PC-9 (cell line): ENCODE data around the gene OIT3. TPM values are rescaled to one million over a fixed set of nuclear protein-coding genes. Genes with fewer than 3 reads are reported as not detected.

Source experiments
- BruUV-seq: library from RNA; stranded (reverse); fragments of 400-500 nt; replicated peaks from 2 replicates; lab custom pipeline; 2021; lab: Mats Ljungman, UMichigan
- CTCF ChIA-PET: fragments of 300-600 bp; sonication (Branson Sonifier 250); formaldehyde crosslinking; loops from one replicate; lab custom pipeline; 2022; ENCODE audit warnings: antibody characterized with exemption; lab: Charles Lee
- POLR2A ChIA-PET: fragments of 300-600 bp; sonication (Branson Sonifier 250); formaldehyde crosslinking; loops from one replicate; lab custom pipeline; 2022; ENCODE audit warnings: antibody characterized with exemption; ENCODE audit not compliant: unreplicated experiment; lab: Charles Lee
- DNase-seq, 2 experiments: peaks; one replicate each; pipeline versions ENCODE4 v3.0.0 to v3.0.0-alpha.2; 2015 to 2022; ENCODE audit warnings: mixed read lengths in 1 of 2
- H2AFZ ChIP-seq: fragments of 200-600 bp; sonication (generic); 2 replicates; pipeline ENCODE4 v1.8.1; 2017; ENCODE audit warnings: antibody characterized with exemption
- H3F3A ChIP-seq: fragments of 200-600 bp; sonication (generic); 2 replicates; pipeline ENCODE4 v1.8.1; 2017; ENCODE audit warnings: antibody characterized with exemption, mild to moderate bottlenecking, low read depth; ENCODE audit not compliant: insufficient read depth
- H3K27ac ChIP-seq: fragments of 200-600 bp; sonication (generic); 2 replicates; pipeline ENCODE4 v1.6.1; 2016; ENCODE audit warnings: mixed run types
- H3K27me3 ChIP-seq: fragments of 200-600 bp; sonication (generic); 2 replicates; pipeline ENCODE4 v1.6.1; 2016; ENCODE audit warnings: low read depth, mixed run types; ENCODE audit not compliant: insufficient read depth
- H3K36me3 ChIP-seq: fragments of 200-600 bp; sonication (generic); 2 replicates; pipeline ENCODE4 v1.6.1; 2016; ENCODE audit warnings: low read depth, mixed run types
- H3K4me1 ChIP-seq: fragments of 200-600 bp; sonication (generic); replicated peaks from 2 replicates; pipeline ENCODE4 v1.6.1; 2016; ENCODE audit warnings: mixed run types; ENCODE audit not compliant: insufficient read depth
- H3K4me2 ChIP-seq: fragments of 200-600 bp; sonication (generic); 2 replicates; pipeline ENCODE4 v1.6.1; 2017; ENCODE audit warnings: mixed run types
- H3K4me3 ChIP-seq: fragments of 200-600 bp; sonication (generic); 2 replicates; pipeline ENCODE4 v1.6.1; 2016; ENCODE audit warnings: mixed run types
- H3K79me2 ChIP-seq: fragments of 200-600 bp; sonication (generic); 2 replicates; pipeline ENCODE4 v1.6.1; 2017; ENCODE audit warnings: low read depth, mixed run types
- H3K9me2 ChIP-seq: fragments of 200-600 bp; sonication (generic); 2 replicates; pipeline ENCODE4 v1.8.1; 2017; ENCODE audit warnings: mild to moderate bottlenecking; ENCODE audit not compliant: insufficient read depth
- H3K9me3 ChIP-seq: fragments of 200-600 bp; sonication (generic); 2 replicates; pipeline ENCODE4 v1.8.1; 2016; ENCODE audit warnings: low read depth; ENCODE audit not compliant: insufficient read depth
- H4K20me1 ChIP-seq: fragments of 200-600 bp; sonication (generic); 2 replicates; pipeline ENCODE4 v1.8.1; 2017; ENCODE audit not compliant: insufficient read depth
- CTCF ChIP-seq: fragments of 200-600 bp; sonication (generic); conservative IDR thresholded peaks from 2 replicates; pipeline ENCODE4 v1.6.1; 2017; ENCODE audit warnings: mixed run types, antibody characterized with exemption, mild to moderate bottlenecking, moderate library complexity
- EZH2 ChIP-seq: fragments of 200-600 bp; sonication (generic); IDR thresholded peaks from 2 replicates; pipeline ENCODE4 v1.8.0; 2017; ENCODE audit warnings: antibody characterized with exemption, low read depth
- intact Hi-C: fragments of 100-400 bp; cut with micrococcal nuclease; formaldehyde crosslinking; loops from one replicate; pipeline ENCODE4 v1.10.0; 2022; ENCODE audit not compliant: unreplicated experiment
- total RNA-seq: library from RNA; stranded (reverse); gene quantifications from 2 replicates; pipeline ENCODE4 v1.2.3, GENCODE V29; 2021

Gene OIT3
- total RNA-seq, 1 experiment from 2014 or later: 0.28 TPM

GRCh38 chr10:72954230-72954595 lies 60.7 kb downstream of the OIT3 start:
- no peak for DNase-seq
- TF ChIP-seq EZH2 (no peak), CTCF (no peak)
- Histone ChIP-seq H3K4me3 (no peak overlapping the region), H3K9me2 (no peaks in the 10 kb centered on the region), H3K36me3 (no peaks in the 10 kb centered on the region), H2AFZ (no peak overlapping the region), H3K9me3 (no peaks in the 10 kb centered on the region), H3F3A (no peaks in the 10 kb centered on the region), H3K4me2 (no peak overlapping the region), H4K20me1 (no peaks in the 10 kb centered on the region), H3K27me3 (no peaks in the 10 kb centered on the region), H3K27ac (no peak overlapping the region), H3K4me1 (no peaks in the 10 kb centered on the region), H3K79me2 (no peaks in the 10 kb centered on the region)
- ChIA-PET POLR2A (no interaction called here), CTCF (no interaction called here)
- intact Hi-C loops: no loop called here
- no TSS peak for BruUV-seq

- TF ChIP-seq CTCF (no peak), EZH2 (no peak)
Measured at GRCh38 chr10:72954596-72955554, 61.3 kb downstream of the OIT3 start, which contains the start of gene PLA2G12B. PLA2G12B (minus strand) TSS chr10:72954806; CDS start chr10:72954685, 121 bp downstream.

GRCh38 chr10:72956001-72956400 lies 62.5 kb downstream of the OIT3 start:
- no peaks in the 10 kb centered on the region for H3F3A ChIP-seq
- H3K4me1 ChIP-seq: no peaks in the 10 kb centered on the region
- H3K4me2 ChIP-seq: no peak overlapping the region
- DNase-seq: no peak
- H3K79me2 ChIP-seq: no peaks in the 10 kb centered on the region
- H3K36me3 ChIP-seq: no peaks in the 10 kb centered on the region
- H3K9me2 ChIP-seq: no peaks in the 10 kb centered on the region
- intact Hi-C loops: no loop called here
- ChIA-PET CTCF (no interaction called here), POLR2A (interaction anchor here (0.6 kb wide), 1 partner anchor 219 kb away, joined by 6 read pairs; no protein-coding TSS in a partner anchor)
- H2AFZ ChIP-seq: no peak overlapping the region
- H3K27ac ChIP-seq: no peak overlapping the region
- no TSS peak for BruUV-seq
- H4K20me1 ChIP-seq: no peaks in the 10 kb centered on the region
- H3K4me3 ChIP-seq: no peak overlapping the region
- TF ChIP-seq CTCF (no peak), EZH2 (no peak)
- H3K27me3 ChIP-seq: no peaks in the 10 kb centered on the region
- H3K9me3 ChIP-seq: no peaks in the 10 kb centered on the region

More at GRCh38 chr10:72954596-72955554, 61.3 kb downstream of the OIT3 start, which contains the start of gene PLA2G12B:
- Histone ChIP-seq H3K4me2 (no peak within 1 kb of the TSS), H4K20me1 (no peaks in the 10 kb centered on the region), H3K4me1 (no peaks in the 10 kb centered on the region), H3F3A (no peaks in the 10 kb centered on the region), H2AFZ (no peak within 1 kb of the TSS), H3K27me3 (no peaks in the 10 kb centered on the region), H3K27ac (no peak within 1 kb of the TSS), H3K4me3 (no peak within 1 kb of the TSS), H3K36me3 (no peaks in the 10 kb centered on the region), H3K9me3 (no peaks in the 10 kb centered on the region), H3K79me2 (no peaks in the 10 kb centered on the region), H3K9me2 (no peaks in the 10 kb centered on the region)
- CTCF ChIA-PET: no interaction called here
- no TSS peak for BruUV-seq
- POLR2A ChIA-PET: no interaction called here
- DNase-seq: no peak
- intact Hi-C loops: no loop called here
